Measurements from ENCODE around the gene PPARGC1A. TPM values are rescaled to one million over a fixed set of nuclear protein-coding genes. Genes with fewer than 3 reads are reported as not detected.

The PPARGC1A gene
- total and polyA plus RNA-seq, 2 donors (not counting 3 experiments of a cell fraction or from before 2014, with no cell fraction given): not detected

DNA sequence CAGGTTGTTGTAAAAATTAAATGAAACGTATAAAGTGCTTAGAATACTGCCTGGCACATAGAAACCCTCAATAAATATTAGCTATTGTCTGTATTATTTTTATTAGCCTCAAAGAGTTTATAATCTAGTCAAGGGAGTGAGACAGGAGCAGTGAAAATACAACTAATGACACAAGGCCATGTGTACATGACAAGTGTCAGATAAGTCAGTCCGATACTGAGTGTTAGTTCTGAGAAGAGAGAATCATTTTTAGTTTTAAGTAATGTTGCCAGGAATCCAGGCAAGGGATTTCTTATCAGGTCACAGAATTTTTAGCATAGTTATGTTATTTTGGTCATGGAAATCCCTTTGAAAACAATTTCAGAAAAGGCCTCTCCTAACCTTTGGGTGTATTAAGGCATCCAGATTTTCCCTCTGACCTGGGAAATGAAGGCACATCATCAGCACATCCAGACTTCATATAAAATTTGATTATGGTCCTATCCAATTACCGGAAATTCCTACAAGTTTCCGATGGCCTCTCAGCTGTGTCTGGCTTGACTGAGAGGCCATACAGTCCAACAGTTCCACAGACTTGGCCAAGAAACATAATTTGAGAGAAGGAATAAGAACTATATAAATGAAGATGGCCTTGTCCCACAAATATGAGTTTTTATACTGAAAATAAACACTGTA lies 35.7 kb downstream of the PPARGC1A start:
- no peak overlapping the region for H2AFZ ChIP-seq (ENCODE audit: low read depth, low read length)
- peaks cover 4% of the 10 kb centered on the region for H3K9me3 ChIP-seq (replicated peaks; ENCODE audit: control insufficient read depth, insufficient read depth, low read length)
- no peak overlapping the region for H3K4me2 ChIP-seq (ENCODE audit: insufficient read depth, low read length)
- H3K27ac ChIP-seq (ENCODE audit: insufficient read depth, low read depth, low read length): no peak overlapping the region
- ChIA-PET POLR2A (no interaction called here), CTCF (no interaction called here)
- no peak overlapping the region for H3K4me3 ChIP-seq (replicated peaks in 1 of 3; ENCODE audit: insufficient read depth in 1 of 3, low read depth in 1 of 3, low read length in 3 of 3)
- H4K20me1 ChIP-seq (replicated peaks; ENCODE audit: control insufficient read depth, extremely low read depth, insufficient read depth, low read length): no peaks in the 10 kb centered on the region
- H3K9ac ChIP-seq (replicated peaks; ENCODE audit: extremely low read depth, insufficient read depth, low read length): no peak overlapping the region
- no peaks in the 10 kb centered on the region for H3K36me3 ChIP-seq (ENCODE audit: control insufficient read depth in 2 of 2, extremely low read depth in 1 of 2, insufficient read depth in 2 of 2, low read length in 2 of 2)
- BruUV-seq (replicated peaks): no TSS peak
- intact Hi-C loops (cut with micrococcal nuclease) (no loop called here), dilution Hi-C loops (cut with MboI; ENCODE audit: extremely low pct_ligation_motif_present, low sequenced_read_pairs) (no loop called here)
- no peak for DNase-seq (ENCODE audit: low read depth, low spot score)
- no peak for FAIRE-seq
- no peaks in the 10 kb centered on the region for H3K4me1 ChIP-seq (ENCODE audit: control insufficient read depth, extremely low read depth, insufficient read depth, low read length)
- no peaks in the 10 kb centered on the region for H3K9me1 ChIP-seq (replicated peaks; ENCODE audit: control insufficient read depth, extremely low read depth, insufficient read depth, low read length)
- H3K27me3 ChIP-seq (ENCODE audit: control insufficient read depth in 2 of 2, insufficient read depth in 2 of 2, low read length in 2 of 2): no peaks in the 10 kb centered on the region
- no peaks in the 10 kb centered on the region for H3K79me2 ChIP-seq (ENCODE audit: control insufficient read depth, insufficient read depth, low read length)
- TF ChIP-seq GATA2 (IDR thresholded peaks at IDR 0.05; ENCODE audit: insufficient read depth, insufficient read length, low read depth, low read length) (no peak), MYC (IDR thresholded peaks at IDR 0.05; ENCODE audit: low read depth, low read length) (no peak), POLR2AphosphoS5 (IDR thresholded peaks at IDR 0.05; ENCODE audit: insufficient read depth, low read depth, low read length) (no peak)
- TF ChIP-seq, protein P1, sequence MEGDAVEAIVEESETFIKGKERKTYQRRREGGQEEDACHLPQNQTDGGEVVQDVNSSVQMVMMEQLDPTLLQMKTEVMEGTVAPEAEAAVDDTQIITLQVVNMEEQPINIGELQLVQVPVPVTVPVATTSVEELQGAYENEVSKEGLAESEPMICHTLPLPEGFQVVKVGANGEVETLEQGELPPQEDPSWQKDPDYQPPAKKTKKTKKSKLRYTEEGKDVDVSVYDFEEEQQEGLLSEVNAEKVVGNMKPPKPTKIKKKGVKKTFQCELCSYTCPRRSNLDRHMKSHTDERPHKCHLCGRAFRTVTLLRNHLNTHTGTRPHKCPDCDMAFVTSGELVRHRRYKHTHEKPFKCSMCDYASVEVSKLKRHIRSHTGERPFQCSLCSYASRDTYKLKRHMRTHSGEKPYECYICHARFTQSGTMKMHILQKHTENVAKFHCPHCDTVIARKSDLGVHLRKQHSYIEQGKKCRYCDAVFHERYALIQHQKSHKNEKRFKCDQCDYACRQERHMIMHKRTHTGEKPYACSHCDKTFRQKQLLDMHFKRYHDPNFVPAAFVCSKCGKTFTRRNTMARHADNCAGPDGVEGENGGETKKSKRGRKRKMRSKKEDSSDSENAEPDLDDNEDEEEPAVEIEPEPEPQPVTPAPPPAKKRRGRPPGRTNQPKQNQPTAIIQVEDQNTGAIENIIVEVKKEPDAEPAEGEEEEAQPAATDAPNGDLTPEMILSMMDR (IDR thresholded peaks at IDR 0.05; ENCODE audit: extremely low read depth in 1 of 2, insufficient read depth in 1 of 2, low read depth in 1 of 2, low read length in 2 of 2): no peak

DNA sequence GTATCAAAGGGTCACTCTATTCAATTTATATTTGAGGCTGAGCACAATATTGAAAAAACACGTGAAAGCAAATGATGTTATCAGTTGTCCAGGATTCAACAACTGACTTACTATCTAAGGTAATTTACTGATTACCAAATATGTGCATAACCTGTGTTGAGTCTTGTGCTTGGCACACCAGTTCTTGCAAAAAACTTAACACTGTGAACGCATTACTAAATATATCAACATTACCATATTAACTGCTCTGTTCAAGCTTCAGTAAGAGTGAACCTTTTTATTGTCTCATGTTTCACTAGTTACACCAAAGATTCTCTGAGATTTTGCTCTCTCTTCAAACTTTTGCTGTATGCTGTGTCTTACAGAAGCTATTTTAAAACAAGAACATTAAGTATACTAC lies 38.4 kb downstream of the PPARGC1A start:
- H2AFZ ChIP-seq (ENCODE audit: low read depth, low read length): no peak overlapping the region
- H3K27me3 ChIP-seq (ENCODE audit: control insufficient read depth in 2 of 2, insufficient read depth in 2 of 2, low read length in 2 of 2): no peaks in the 10 kb centered on the region
- no TSS peak for BruUV-seq (replicated peaks)
- DNase-seq (ENCODE audit: low read depth, low spot score): no peak
- H3K9ac ChIP-seq (replicated peaks; ENCODE audit: extremely low read depth, insufficient read depth, low read length): no peak overlapping the region
- POLR2A ChIA-PET: no interaction called here
- intact Hi-C loops (cut with micrococcal nuclease): no loop called here
- H3K36me3 ChIP-seq (ENCODE audit: control insufficient read depth in 2 of 2, extremely low read depth in 1 of 2, insufficient read depth in 2 of 2, low read length in 2 of 2): no peaks in the 10 kb centered on the region
- no peak overlapping the region for H3K27ac ChIP-seq (ENCODE audit: insufficient read depth, low read depth, low read length)
- no peaks in the 10 kb centered on the region for H3K9me1 ChIP-seq (replicated peaks; ENCODE audit: control insufficient read depth, extremely low read depth, insufficient read depth, low read length)
- no peak for FAIRE-seq
- H3K4me3 ChIP-seq (replicated peaks in 1 of 3; ENCODE audit: insufficient read depth in 1 of 3, low read depth in 1 of 3, low read length in 3 of 3): no peak overlapping the region
- H3K4me1 ChIP-seq (ENCODE audit: control insufficient read depth, extremely low read depth, insufficient read depth, low read length): no peaks in the 10 kb centered on the region
- CTCF ChIA-PET: no interaction called here
- dilution Hi-C loops (cut with MboI; ENCODE audit: extremely low pct_ligation_motif_present, low sequenced_read_pairs): no loop called here
- TF ChIP-seq EZH2 (IDR thresholded peaks at IDR 0.05; ENCODE audit: borderline replicate concordance, low read depth, low read length, severe bottlenecking) (no peak), FOS (IDR thresholded peaks at IDR 0.05; ENCODE audit: borderline replicate concordance, insufficient read depth, low read length) (no peak), POLR2A (IDR thresholded peaks at IDR 0.05; ENCODE audit: low read depth, low read length) (no peak), POLR2AphosphoS5 (IDR thresholded peaks at IDR 0.05; ENCODE audit: insufficient read depth, low read depth, low read length) (no peak), JUN (IDR thresholded peaks at IDR 0.05; ENCODE audit: borderline replicate concordance, insufficient read depth, insufficient read length, low read depth) (no peak), GATA2 (IDR thresholded peaks at IDR 0.05; ENCODE audit: insufficient read depth, insufficient read length, low read depth, low read length) (no peak), MYC (IDR thresholded peaks at IDR 0.05; ENCODE audit: low read depth, low read length) (no peak)
- TF ChIP-seq, protein P2, sequence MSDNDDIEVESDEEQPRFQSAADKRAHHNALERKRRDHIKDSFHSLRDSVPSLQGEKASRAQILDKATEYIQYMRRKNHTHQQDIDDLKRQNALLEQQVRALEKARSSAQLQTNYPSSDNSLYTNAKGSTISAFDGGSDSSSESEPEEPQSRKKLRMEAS (IDR thresholded peaks at IDR 0.05; ENCODE audit: insufficient read depth, insufficient read length): no peak
- TF ChIP-seq, protein P1 (IDR thresholded peaks at IDR 0.05; ENCODE audit: extremely low read depth in 1 of 2, insufficient read depth in 1 of 2, low read depth in 1 of 2, low read length in 2 of 2): no peak
- no peaks in the 10 kb centered on the region for H4K20me1 ChIP-seq (replicated peaks; ENCODE audit: control insufficient read depth, extremely low read depth, insufficient read depth, low read length)
- H3K9me3 ChIP-seq (replicated peaks; ENCODE audit: control insufficient read depth, insufficient read depth, low read length): peaks cover 2% of the 10 kb centered on the region
- H3K79me2 ChIP-seq (ENCODE audit: control insufficient read depth, insufficient read depth, low read length): no peaks in the 10 kb centered on the region
- no peak overlapping the region for H3K4me2 ChIP-seq (ENCODE audit: insufficient read depth, low read length)
